HG03378 (cell line): ENCODE results near the gene SLC44A5.
"Not testable (repeated sequence)": the region's sequence is repeated elsewhere in the genome, so short reads cannot be mapped to it uniquely, and the experiment has no call there.

Source experiments
- ATAC-seq: cut with Tn5 transposase; IDR thresholded peaks from one replicate; pipeline ENCODE4 v1.9.1; 2021; ENCODE audit warnings: mild to moderate bottlenecking, moderate library complexity; ENCODE audit not compliant: unreplicated experiment

SLC44A5 gene

GRCh38 chr1:75469586-75470173 is 141.2 kb downstream of the SLC44A5 start:
- no peak for ATAC-seq

GRCh38 chr1:75461808-75462325 is 149.0 kb downstream of the SLC44A5 start:
- ATAC-seq, result no peak

GRCh38 chr1:75449998-75450397 is 160.9 kb downstream of the SLC44A5 start:
- no peak for ATAC-seq

- ATAC-seq, result no peak
These were observed 166.7 kb downstream of the SLC44A5 start for GRCh38 chr1:75444220-75444619.

- no peak for ATAC-seq
These were observed 170.6 kb downstream of the SLC44A5 start for GRCh38 chr1:75440274-75440673.

- ATAC-seq, result no peak
These were observed 172.6 kb downstream of the SLC44A5 start for GRCh38 chr1:75438355-75438754.

- ATAC-seq, result no peak
These were observed 179.1 kb downstream of the SLC44A5 start for GRCh38 chr1:75431843-75432242.

- no peak for ATAC-seq
These were observed 180.4 kb downstream of the SLC44A5 start for GRCh38 chr1:75430526-75430925.

- no peak for ATAC-seq
These were observed 184.2 kb downstream of the SLC44A5 start for GRCh38 chr1:75426688-75427087.

- ATAC-seq, result no peak
These were observed 185.8 kb downstream of the SLC44A5 start for GRCh38 chr1:75425001-75425650.

GRCh38 chr1:75423616-75424015 is 187.3 kb downstream of the SLC44A5 start:
- ATAC-seq, result no peak

GRCh38 chr1:75423136-75423535 is 187.8 kb downstream of the SLC44A5 start:
- no peak for ATAC-seq

- no peak for ATAC-seq
These were observed 189.5 kb downstream of the SLC44A5 start for GRCh38 chr1:75421371-75421770.

GRCh38 chr1:75415187-75415586 is 195.7 kb downstream of the SLC44A5 start:
- no peak for ATAC-seq

- ATAC-seq, result no peak
These were observed 198.3 kb downstream of the SLC44A5 start for GRCh38 chr1:75412616-75413015.

- not testable (repeated sequence) for ATAC-seq
These were observed 206.2 kb downstream of the SLC44A5 start for GRCh38 chr1:75404681-75405080.

GRCh38 chr1:75403147-75403646 is 207.7 kb downstream of the SLC44A5 start:
- ATAC-seq, result not testable (repeated sequence)

- no peak for ATAC-seq
These were observed 210.2 kb downstream of the SLC44A5 start for GRCh38 chr1:75400716-75401115.

- ATAC-seq, result no peak
These were observed 214.2 kb downstream of the SLC44A5 start for GRCh38 chr1:75396745-75397144.

GRCh38 chr1:75396260-75396659 is 214.7 kb downstream of the SLC44A5 start:
- ATAC-seq, result no peak

- peak; percentile 60 for ATAC-seq
These were observed 216.4 kb downstream of the SLC44A5 start for GRCh38 chr1:75394386-75395139.

GRCh38 chr1:75392278-75392677 is 218.6 kb downstream of the SLC44A5 start:
- ATAC-seq, result peak; percentile 96
